Right renal pelvis (tissue), 4 donors: ENCODE data around the gene PRKD1. TPM values are rescaled to one million over a fixed set of nuclear protein-coding genes. Genes with fewer than 3 reads are reported as not detected.
"Not testable (repeated sequence)": the region's sequence is repeated elsewhere in the genome, so short reads cannot be mapped to it uniquely, and the experiment has no call there.

ENCODE experiments used
- DNase-seq, 4 donors: peaks; one replicate each; pipeline ENCODE4 v3.0.0-alpha.2; 2013; ENCODE audit warnings: low read depth in 4 of 4, low spot score in 3 of 4, missing footprints in 1 of 4
- polyA plus RNA-seq, 4 donors: library from polyadenylated mRNA; unstranded; fragments of 120-200 nt; gene quantifications; one replicate each; pipeline ENCODE4 v1.2.1, GENCODE V29; 2013; ENCODE audit not compliant: insufficient read length in 4 of 4

Gene PRKD1
- polyA plus RNA-seq, 4 donors, result 29.6 to 33.4 (median 29.8) TPM

GRCh38 chr14:29803045-29803444, 124.6 kb downstream of the PRKD1 start:
- no peak for DNase-seq

- no peak for DNase-seq
Measured at GRCh38 chr14:29802211-29802610, 125.4 kb downstream of the PRKD1 start.

- no peak for DNase-seq
Measured at GRCh38 chr14:29800961-29801360, 126.7 kb downstream of the PRKD1 start.

- no peak for DNase-seq
Measured at GRCh38 chr14:29799464-29800095, 128.1 kb downstream of the PRKD1 start.

GRCh38 chr14:29798811-29799210, 128.8 kb downstream of the PRKD1 start:
- no peak for DNase-seq

GRCh38 chr14:29798108-29798663, 129.5 kb downstream of the PRKD1 start:
- DNase-seq, result no peak

- no peak for DNase-seq
Measured at GRCh38 chr14:29796853-29797252, 130.8 kb downstream of the PRKD1 start.

- no peak for DNase-seq
Measured at GRCh38 chr14:29789475-29789874, 138.2 kb downstream of the PRKD1 start.

GRCh38 chr14:29788093-29788492, 139.6 kb downstream of the PRKD1 start:
- no peak for DNase-seq

GRCh38 chr14:29783556-29783955, 144.1 kb downstream of the PRKD1 start:
- no peak for DNase-seq

- no peak for DNase-seq
Measured at GRCh38 chr14:29782041-29782440, 145.6 kb downstream of the PRKD1 start.

GRCh38 chr14:29777142-29777541, 150.5 kb downstream of the PRKD1 start:
- not testable (repeated sequence) for DNase-seq

- DNase-seq, result no peak
Measured at GRCh38 chr14:29773990-29774389, 153.7 kb downstream of the PRKD1 start.

GRCh38 chr14:29763342-29763858, 164.2 kb downstream of the PRKD1 start:
- DNase-seq, result no peak

GRCh38 chr14:29759521-29760340, 167.9 kb downstream of the PRKD1 start:
- DNase-seq, result no peak

- no peak for DNase-seq
Measured at GRCh38 chr14:29757711-29758233, 169.9 kb downstream of the PRKD1 start.

GRCh38 chr14:29757188-29757680, 170.4 kb downstream of the PRKD1 start:
- DNase-seq, result no peak

- no peak for DNase-seq
Measured at GRCh38 chr14:29756019-29756385, 171.6 kb downstream of the PRKD1 start.

- DNase-seq, result no peak
Measured at GRCh38 chr14:29755311-29756018, 172.2 kb downstream of the PRKD1 start.

GRCh38 chr14:29754134-29754533, 173.5 kb downstream of the PRKD1 start:
- DNase-seq, result no peak
